GM12874 (cell line): ENCODE data around the gene TCF19.

ENCODE experiments used
- CTCF ChIP-seq: IDR thresholded peaks from 2 replicates; pipeline ENCODE4 v1.5.1; 2011; ENCODE audit warnings: low read depth, mild to moderate bottlenecking, control low read depth, low read length, moderate library complexity; ENCODE audit not compliant: insufficient read depth

The TCF19 gene

DNA sequence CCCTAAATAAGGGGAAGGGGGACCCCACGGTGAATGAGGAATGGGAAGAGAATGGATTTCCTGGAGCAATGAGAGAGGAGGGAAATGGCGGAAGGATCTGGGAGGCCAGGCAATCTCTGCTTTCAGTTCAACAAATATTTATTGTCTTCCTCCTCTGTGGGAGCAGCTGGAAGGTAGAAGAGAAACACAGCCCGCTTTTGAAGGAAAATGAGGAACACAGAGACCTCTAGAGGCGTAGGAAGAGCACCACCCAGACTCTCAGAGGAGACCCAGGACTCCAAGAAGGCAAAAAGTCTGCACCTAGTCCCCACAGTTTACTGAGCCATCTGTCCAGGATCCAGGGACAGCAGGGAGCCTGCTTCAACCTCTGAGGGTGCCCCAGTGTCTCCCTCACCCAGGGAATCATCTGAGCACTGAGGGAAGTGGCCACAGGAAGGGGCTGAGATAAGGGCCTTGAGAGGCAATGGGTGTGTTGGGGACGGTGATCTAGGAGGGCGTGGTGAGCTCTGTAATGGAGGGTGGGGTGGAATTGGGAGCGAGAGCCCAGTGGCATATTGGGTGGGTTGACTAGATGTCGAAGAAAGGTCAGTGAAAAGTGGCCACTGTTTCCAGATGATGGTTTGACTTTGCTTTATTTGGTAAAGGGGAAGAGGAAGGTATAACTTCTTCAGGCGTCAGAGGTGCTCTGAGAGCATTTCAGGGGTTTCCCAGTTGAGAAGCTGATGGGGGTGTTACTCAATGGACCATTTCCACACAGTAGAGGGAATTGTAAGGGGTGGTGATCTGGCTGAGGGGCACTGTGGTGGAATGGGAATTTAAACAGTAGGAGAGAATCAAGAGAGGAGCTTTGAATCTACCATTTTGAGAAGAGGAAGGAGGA, 43.2 kb upstream of the TCF19 start:
- TF ChIP-seq CTCF: no peak

DNA sequence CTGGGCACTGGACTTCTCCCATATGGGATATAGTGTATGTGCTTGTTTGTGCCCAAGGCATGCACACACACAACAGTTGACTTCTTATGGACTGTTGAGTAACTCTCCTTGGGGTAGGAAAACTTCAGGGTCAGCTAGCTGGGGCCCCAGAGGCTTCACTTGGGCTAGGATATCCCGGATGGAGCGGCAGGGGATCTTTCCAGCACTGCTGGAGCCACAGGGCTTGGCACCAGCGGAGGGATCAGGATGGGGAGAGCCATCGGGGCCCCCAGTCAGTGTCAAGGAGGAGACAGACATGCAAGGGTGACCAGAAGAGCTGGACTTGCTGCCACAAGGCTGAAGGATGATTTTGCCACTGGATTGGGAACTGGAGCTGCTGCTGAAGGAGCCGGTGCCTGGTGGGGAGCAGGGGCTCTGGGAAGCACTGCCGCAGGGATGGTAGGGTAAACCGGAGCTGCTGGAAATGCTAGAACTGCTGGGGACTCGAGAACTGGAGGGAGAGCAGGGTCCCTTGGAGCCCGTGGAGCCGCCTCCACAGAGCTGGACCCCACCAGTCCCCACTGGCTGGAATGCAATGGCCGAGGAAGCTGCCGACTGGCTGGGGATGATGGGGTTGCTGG, 42.3 kb upstream of the TCF19 start:
- no peak for TF ChIP-seq CTCF

GRCh38 chr6:31116661-31117385, 41.6 kb upstream of the TCF19 start:
- TF ChIP-seq CTCF: no peak

DNA sequence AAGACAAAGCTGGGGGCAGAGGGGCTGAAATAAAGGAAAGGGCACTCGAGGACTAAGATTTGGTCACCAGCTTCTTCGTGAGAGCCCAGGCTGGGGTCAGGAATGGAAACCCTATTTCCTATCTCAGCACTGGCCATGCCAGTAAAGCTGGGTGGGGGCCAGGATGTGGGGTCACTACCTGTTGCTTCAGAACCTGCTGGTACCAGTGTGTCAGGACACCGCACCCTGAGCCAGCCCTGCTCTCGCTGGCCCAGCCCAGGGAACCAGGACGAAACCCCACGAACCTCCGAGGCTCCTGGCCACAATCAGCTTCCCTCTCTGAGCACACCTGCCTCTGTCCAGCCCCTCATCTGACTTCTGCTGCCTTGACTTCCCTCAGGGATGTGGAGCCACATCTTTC, 40.2 kb upstream of the TCF19 start:
- no peak for TF ChIP-seq CTCF

DNA sequence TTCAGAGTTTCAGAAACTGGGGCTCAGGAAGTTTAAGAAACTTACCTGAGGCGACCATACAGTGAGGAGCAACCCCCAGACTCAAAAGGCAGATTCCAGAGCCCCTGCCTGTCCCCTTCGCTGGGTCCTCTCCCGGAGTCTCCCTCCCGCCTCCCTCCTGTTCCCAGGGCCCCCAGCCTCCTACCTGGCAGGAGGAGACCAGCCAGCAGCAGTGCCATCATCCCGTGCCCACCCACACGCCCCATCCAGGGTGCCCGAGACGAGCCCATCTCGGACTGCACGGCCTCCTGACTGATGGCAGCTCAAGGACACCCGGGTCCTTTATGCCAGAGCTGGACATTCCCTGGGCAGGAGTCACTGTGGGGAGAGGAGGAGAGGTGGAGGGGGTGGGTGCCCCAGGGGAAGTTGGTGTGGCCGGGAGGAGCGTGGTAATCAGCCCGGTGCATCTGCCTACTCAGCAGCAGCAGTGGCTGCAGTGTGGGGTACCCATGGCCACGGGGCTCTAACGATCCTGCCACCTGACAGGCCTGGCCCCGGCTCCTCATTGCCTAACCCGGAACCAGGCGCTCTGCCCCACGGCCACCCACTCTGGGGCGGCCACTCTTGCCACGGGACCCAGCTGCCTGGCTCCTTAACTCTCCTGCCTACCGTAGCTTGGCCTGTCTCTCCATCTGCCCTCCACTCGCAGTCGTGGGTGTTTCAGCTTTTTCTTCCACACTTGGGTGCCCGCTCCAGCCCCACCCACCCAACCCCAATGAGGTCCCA, 38.1 kb upstream of the TCF19 start, which contains the start of gene CDSN:
TSS of gene CDSN (minus strand) at position 296 of the 765 bp plus-strand sequence. CDS start at position 269, 27 bp downstream.
- TF ChIP-seq CTCF: no peak

- TF ChIP-seq CTCF: no peak
These were observed 37.1 kb upstream of the TCF19 start for GRCh38 chr6:31121131-31121790.
